Naive thymus-derived CD4-positive, alpha-beta T cell (primary cell): ENCODE measurements around the gene HUWE1. TPM values are rescaled to one million over a fixed set of nuclear protein-coding genes. Genes with fewer than 3 reads are reported as not detected.
"Not testable (repeated sequence)": the region's sequence is repeated elsewhere in the genome, so short reads cannot be mapped to it uniquely, and the experiment has no call there.

Experiments used
- ATAC-seq: fragments of 150-1000 bp; cut with Tn5 transposase; 2 replicates; pipeline ENCODE4 v1.10.0; 2021; ENCODE audit warnings: mild to moderate bottlenecking, moderate library complexity
- CTCF ChIA-PET: fragments of 350-600 bp; sonication (Branson Sonifier 250); formaldehyde crosslinking; loops from one replicate; lab custom pipeline; 2021; ENCODE audit warnings: antibody characterized with exemption; lab: Charles Lee
- POLR2A ChIA-PET: fragments of 350-600 bp; sonication (Branson Sonifier 250); formaldehyde crosslinking; loops from one replicate; lab custom pipeline; 2021; ENCODE audit warnings: antibody characterized with exemption, inconsistent platforms; lab: Charles Lee
- DNase-seq, 9 donors: peaks; one replicate each; pipeline versions ENCODE4 v3.0.0 to v3.0.0-alpha.2; 2020 to 2022; ENCODE audit warnings: mixed read lengths in 1 of 9
- H3K27ac ChIP-seq: one replicate; pipeline ENCODE4 v1.7.0; 2013; ENCODE audit warnings: mild to moderate bottlenecking, low read depth, low read length, moderate library complexity
- H3K27me3 ChIP-seq, 2 donors: one replicate each; pipeline ENCODE4 v1.7.0; 2013; ENCODE audit warnings: low read length in 2 of 2, mild to moderate bottlenecking in 2 of 2, moderate library complexity in 2 of 2; ENCODE audit not compliant: control insufficient read depth in 2 of 2, insufficient read depth in 2 of 2
- H3K36me3 ChIP-seq, 3 experiments: 1 replicate in 2 of 3; 2 replicates in 1 of 3; pipeline ENCODE4 v1.7.0; 2013; ENCODE audit warnings: low read length in 3 of 3, mild to moderate bottlenecking in 3 of 3, moderate library complexity in 1 of 3; ENCODE audit not compliant: insufficient read depth in 3 of 3, control insufficient read depth in 2 of 3
- H3K4me1 ChIP-seq, 2 donors: one replicate each; pipeline ENCODE4 v1.7.0; 2013; ENCODE audit warnings: low read length in 2 of 2, mild to moderate bottlenecking in 2 of 2, moderate library complexity in 1 of 2; ENCODE audit not compliant: control insufficient read depth in 2 of 2, insufficient read depth in 2 of 2
- H3K4me3 ChIP-seq: 2 replicates; pipeline ENCODE4 v1.7.0; 2013; ENCODE audit warnings: mild to moderate bottlenecking, low read length
- H3K9me3 ChIP-seq, 3 experiments: 1 replicate in 2 of 3; 2 replicates in 1 of 3; pipeline ENCODE4 v1.7.0; 2013; ENCODE audit warnings: low read length in 3 of 3; ENCODE audit not compliant: control insufficient read depth in 2 of 3
- H3K27ac Mint-ChIP-seq, 9 donors: one replicate each; pipeline ENCODE4 v1.8.0; 2020 to 2022; ENCODE audit warnings: mixed read lengths in 9 of 9, mild to moderate bottlenecking in 8 of 9, moderate library complexity in 5 of 9, inconsistent platforms in 2 of 9
- H3K27me3 Mint-ChIP-seq, 5 donors: one replicate each; pipeline ENCODE4 v1.8.0; 2021 to 2022; ENCODE audit warnings: mixed read lengths in 5 of 5, mild to moderate bottlenecking in 1 of 5
- H3K36me3 Mint-ChIP-seq, 5 donors: one replicate each; pipeline ENCODE4 v1.8.0; 2020 to 2022; ENCODE audit warnings: mixed read lengths in 5 of 5, mild to moderate bottlenecking in 3 of 5, inconsistent platforms in 1 of 5
- H3K4me1 Mint-ChIP-seq, 7 donors: one replicate each; pipeline ENCODE4 v1.8.0; 2020 to 2022; ENCODE audit warnings: mixed read lengths in 7 of 7, mild to moderate bottlenecking in 3 of 7, inconsistent platforms in 1 of 7
- H3K4me3 Mint-ChIP-seq, 10 donors: one replicate each; pipeline ENCODE4 v1.8.0; 2020 to 2022; ENCODE audit warnings: mild to moderate bottlenecking in 10 of 10, mixed read lengths in 10 of 10, moderate library complexity in 6 of 10, inconsistent platforms in 2 of 10
- H3K9me3 Mint-ChIP-seq, 11 donors: one replicate each; pipeline ENCODE4 v1.8.0; 2020 to 2022; ENCODE audit warnings: mixed read lengths in 11 of 11, mild to moderate bottlenecking in 4 of 11, inconsistent platforms in 1 of 11, moderate library complexity in 1 of 11
- intact Hi-C, 2 donors: fragments of 100-400 bp; cut with micrococcal nuclease; formaldehyde crosslinking; loops; one replicate each; pipeline ENCODE4 v1.15.1; 2023
- polyA plus RNA-seq, 2 donors: library from polyadenylated mRNA; unstranded; fragments of 300-500 nt; fragmentation: Illumina TruSeq; gene quantifications; one replicate each; pipeline ENCODE4 v1.2.3, GENCODE V29; 2021
- total RNA-seq, 6 experiments: library from RNA in 5 of 6; stranded (reverse) in 5 of 6; gene quantifications; 1 replicate in 5 of 6; 2 replicates in 1 of 6; pipeline ENCODE4 v1.2.3 and lab custom pipeline; 2021 to 2026

Gene HUWE1
- total and polyA plus RNA-seq, 7 experiments from 2014 or later = 13.1 to 266 (median 181) TPM

- Mint-ChIP-seq H3K4me3 (no peak overlapping the region), H3K9me3 (peaks cover 0 to 2% (median 0%) of the 10 kb centered on the region in 11 donors), H3K27me3 (no peaks in the 10 kb centered on the region), H3K27ac (no peak overlapping the region), H3K36me3 (peaks cover 0 to 2% (median 0%) of the 10 kb centered on the region in 5 donors), H3K4me1 (peaks cover 1 to 15% (median 5%) of the 10 kb centered on the region in 7 donors)
- ATAC-seq (no peak), DNase-seq (no peak)
- no peaks in the 10 kb centered on the region for H3K9me3 ChIP-seq
- ChIA-PET CTCF (no interaction called here), POLR2A (interaction anchor here (0.6 to 1.1 kb wide), 2 partner anchors 9 to 29 kb away, joined by 3 read pairs; no protein-coding TSS in a partner anchor)
- H3K27ac ChIP-seq = no peak overlapping the region
- intact Hi-C loops = no loop called here
- H3K4me3 ChIP-seq = no peak overlapping the region
- H3K36me3 ChIP-seq = no peaks in the 10 kb centered on the region
- no peaks in the 10 kb centered on the region for H3K27me3 ChIP-seq
- peaks cover 0 to 3% of the 10 kb centered on the region in 2 donors for H3K4me1 ChIP-seq
Measured at GRCh38 chrX:53723381-53723780, 36.9 kb upstream of the HUWE1 start.

- ATAC-seq, H3K4me3 Mint-ChIP-seq, POLR2A ChIA-PET, H3K9me3 ChIP-seq, H3K27ac ChIP-seq, DNase-seq, H3K27me3 ChIP-seq, H3K27ac Mint-ChIP-seq, H3K27me3 Mint-ChIP-seq, H3K9me3 Mint-ChIP-seq, CTCF ChIA-PET, intact Hi-C loops, H3K36me3 Mint-ChIP-seq, H3K4me3 ChIP-seq, H3K36me3 ChIP-seq: not testable (repeated sequence)
- H3K4me1 ChIP-seq = peaks cover 10 to 15% of the 10 kb centered on the region in 2 donors
- peaks cover 5 to 19% (median 17%) of the 10 kb centered on the region in 7 donors for H3K4me1 Mint-ChIP-seq
Measured at GRCh38 chrX:53721610-53722009, 35.1 kb upstream of the HUWE1 start.

GRCh38 chrX:53719666-53720065 is 33.1 kb upstream of the HUWE1 start:
- H3K36me3 ChIP-seq, H3K36me3 Mint-ChIP-seq, H3K9me3 ChIP-seq, DNase-seq, H3K4me3 Mint-ChIP-seq, ATAC-seq, H3K27ac ChIP-seq, H3K27me3 Mint-ChIP-seq, H3K27me3 ChIP-seq, CTCF ChIA-PET, H3K4me3 ChIP-seq, H3K9me3 Mint-ChIP-seq: not testable (repeated sequence)
- intact Hi-C loops = loop anchor here in 1 of 2 donors (10.0 kb wide), 1 partner anchor 325 kb away; the partner anchor contains the start of gene PHF8
- peaks cover 24 to 33% of the 10 kb centered on the region in 2 donors for H3K4me1 ChIP-seq
- Mint-ChIP-seq H3K4me1 (peaks cover 17 to 38% (median 36%) of the 10 kb centered on the region in 7 donors), H3K27ac (peak overlapping the region in 1 of 9 donors; percentile 38)
- POLR2A ChIA-PET = interaction anchor here (0.6 kb wide), 1 partner anchor 35 kb away, joined by 4 read pairs; no protein-coding TSS in a partner anchor

- H3K27me3 Mint-ChIP-seq = no peaks in the 10 kb centered on the region
- no peaks in the 10 kb centered on the region for H3K9me3 Mint-ChIP-seq
- CTCF ChIA-PET = interaction anchor here (0.6 kb wide), 1 partner anchor 17 kb away, joined by 6 read pairs; no protein-coding TSS in a partner anchor
- intact Hi-C loops = loop anchor here in 1 of 2 donors (10.0 kb wide), 1 partner anchor 327 kb away; the partner anchor contains the start of gene PHF8
- Histone ChIP-seq H3K4me1 (peaks cover 30 to 42% of the 10 kb centered on the region in 2 donors), H3K36me3 (no peaks in the 10 kb centered on the region), H3K4me3 (no peak overlapping the region), H3K27me3 (no peaks in the 10 kb centered on the region), H3K27ac (no peak overlapping the region), H3K9me3 (no peaks in the 10 kb centered on the region)
- peak overlapping the region in 3 of 9 donors; percentile 24 to 88 (median 28) for H3K27ac Mint-ChIP-seq
- peaks cover 0 to 7% (median 0%) of the 10 kb centered on the region in 5 donors for H3K36me3 Mint-ChIP-seq
- H3K4me3 Mint-ChIP-seq = peak overlapping the region in 1 of 10 donors; percentile 17
- POLR2A ChIA-PET = interaction anchor here (4.4 kb wide), 1 partner anchor 32 kb away, joined by 48 read pairs; the partner anchor contains the start of gene HUWE1
- ATAC-seq (no peak), DNase-seq (no peak)
- peaks cover 25 to 53% (median 49%) of the 10 kb centered on the region in 7 donors for H3K4me1 Mint-ChIP-seq
Measured at GRCh38 chrX:53718073-53718472, 31.6 kb upstream of the HUWE1 start.

GRCh38 chrX:53717205-53717604 is 30.7 kb upstream of the HUWE1 start:
- ChIA-PET CTCF (interaction anchor here (1.0 to 1.5 kb wide), 2 partner anchors 16 to 33 kb away, joined by 4 to 5 read pairs; no protein-coding TSS in a partner anchor), POLR2A (interaction anchor here (1.2 to 4.4 kb wide), 3 partner anchors 13 to 32 kb away, joined by 3 to 48 read pairs (median 4); partner anchors contain the start of gene HUWE1)
- H3K27me3 ChIP-seq = no peaks in the 10 kb centered on the region
- H3K4me3 ChIP-seq = peak overlapping the region; percentile 5
- Mint-ChIP-seq H3K36me3 (peaks cover 0 to 7% (median 0%) of the 10 kb centered on the region in 5 donors), H3K4me1 (peaks cover 25 to 53% (median 49%) of the 10 kb centered on the region in 7 donors), H3K27ac (peak overlapping the region in 8 of 9 donors; percentile 84 to 98 (median 94)), H3K27me3 (no peaks in the 10 kb centered on the region), H3K4me3 (peak overlapping the region in 7 of 10 donors; percentile 12 to 92 (median 71)), H3K9me3 (no peaks in the 10 kb centered on the region)
- H3K27ac ChIP-seq = peak overlapping the region; percentile 65
- no peaks in the 10 kb centered on the region for H3K36me3 ChIP-seq
- DNase-seq (no peak), ATAC-seq (no peak)
- no peaks in the 10 kb centered on the region for H3K9me3 ChIP-seq
- intact Hi-C loops = loop anchor here in 1 of 2 donors (10.0 kb wide), 1 partner anchor 328 kb away; the partner anchor contains the start of gene PHF8
- H3K4me1 ChIP-seq = peaks cover 30 to 42% of the 10 kb centered on the region in 2 donors

GRCh38 chrX:53716328-53717088 is 30.0 kb upstream of the HUWE1 start:
- intact Hi-C loops = loop anchor here (1.0 to 10.0 kb wide), 2 partner anchors 32 to 328 kb away; partner anchors contain the start of gene PHF8 (in 1 of the 2)
- H3K4me1 ChIP-seq = peaks cover 30 to 42% of the 10 kb centered on the region in 2 donors
- H3K9me3 ChIP-seq = no peaks in the 10 kb centered on the region
- H3K27ac Mint-ChIP-seq = peak overlapping the region; percentile 84 to 98 (median 94)
- H3K27me3 Mint-ChIP-seq = no peaks in the 10 kb centered on the region
- H3K4me1 Mint-ChIP-seq = peaks cover 25 to 53% (median 49%) of the 10 kb centered on the region in 7 donors
- ATAC-seq (peak; percentile 67), DNase-seq (peak in 8 of 9 donors; percentile 37 to 72 (median 55))
- peaks cover 0 to 7% (median 0%) of the 10 kb centered on the region in 5 donors for H3K36me3 Mint-ChIP-seq
- no peaks in the 10 kb centered on the region for H3K36me3 ChIP-seq
- peak overlapping the region; percentile 1 for H3K4me3 ChIP-seq
- CTCF ChIA-PET = interaction anchor here (1.0 to 1.5 kb wide), 2 partner anchors 15 to 32 kb away, joined by 4 to 5 read pairs; no protein-coding TSS in a partner anchor
- H3K27me3 ChIP-seq = no peaks in the 10 kb centered on the region
- peak overlapping the region; percentile 58 to 92 (median 76) for H3K4me3 Mint-ChIP-seq
- H3K9me3 Mint-ChIP-seq = no peaks in the 10 kb centered on the region
- H3K27ac ChIP-seq = peak overlapping the region; percentile 78
- POLR2A ChIA-PET = interaction anchor here (1.2 to 4.4 kb wide), 3 partner anchors 12 to 31 kb away, joined by 3 to 48 read pairs (median 4); partner anchors contain the start of gene HUWE1
